ENCODE data around the gene HPS6.

Gene HPS6

DNA sequence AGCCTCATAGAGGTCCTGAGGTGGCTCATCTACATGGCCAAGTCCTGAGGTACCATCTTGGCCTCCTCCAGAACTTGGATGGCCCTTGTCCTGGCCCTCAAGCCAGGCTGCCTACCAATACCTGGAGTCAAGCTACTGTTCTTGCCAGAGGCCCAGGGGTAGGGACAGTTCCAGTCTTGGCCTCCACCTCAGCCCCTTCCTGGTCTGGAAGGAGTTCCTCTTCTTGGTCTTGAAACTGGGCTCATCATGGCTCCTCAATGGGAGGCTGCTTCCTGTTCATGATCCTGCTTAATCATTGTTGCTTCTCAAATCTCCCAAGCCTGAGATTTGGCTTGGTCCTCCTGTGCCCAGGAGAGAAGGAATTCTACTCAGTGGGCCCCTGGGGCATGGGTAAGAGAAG lies 3.9 kb downstream of the HPS6 start:
- no peak for FAIRE-seq

DNA sequence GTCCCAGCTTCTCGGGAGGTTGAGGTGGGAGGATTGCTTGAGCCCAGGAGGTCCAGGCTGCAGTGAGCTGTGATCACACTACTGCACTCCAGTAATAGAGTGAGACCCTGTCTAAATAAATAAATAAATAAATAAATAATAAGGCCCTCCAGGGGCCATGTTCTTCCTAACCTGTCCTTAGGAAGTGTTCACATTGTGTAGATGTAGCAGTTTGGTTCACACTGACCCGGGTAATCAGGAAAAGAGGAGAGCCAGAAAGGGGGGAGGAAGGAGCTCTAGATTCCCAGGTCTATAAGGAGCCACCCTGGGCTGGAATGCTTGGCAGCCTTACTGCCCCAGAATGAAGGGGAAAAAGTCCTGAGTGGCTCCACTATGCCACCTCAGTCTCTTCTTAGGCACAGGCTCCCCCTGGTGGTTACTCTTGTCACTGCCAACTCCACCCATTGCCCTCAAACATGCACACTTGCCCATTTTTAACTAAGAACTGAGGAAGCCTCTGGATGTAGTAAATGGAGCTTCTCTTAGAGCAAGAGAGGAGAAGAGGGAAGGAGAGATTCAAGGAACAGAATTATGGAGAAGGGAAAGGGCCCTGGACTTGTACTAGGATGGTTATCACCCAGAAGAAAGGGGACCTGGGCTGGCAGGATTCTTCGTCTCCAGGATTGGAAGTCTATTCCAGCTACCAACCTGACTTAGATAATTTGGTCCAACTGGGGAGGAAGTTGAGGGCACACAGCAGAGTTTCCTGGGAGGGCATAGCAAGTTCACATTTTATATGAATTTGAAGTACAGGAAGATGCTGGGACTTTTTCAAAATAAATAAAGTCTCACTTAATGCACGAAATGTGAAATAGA lies 7.8 kb downstream of the HPS6 start:
- FAIRE-seq = peak; percentile 65

DNA sequence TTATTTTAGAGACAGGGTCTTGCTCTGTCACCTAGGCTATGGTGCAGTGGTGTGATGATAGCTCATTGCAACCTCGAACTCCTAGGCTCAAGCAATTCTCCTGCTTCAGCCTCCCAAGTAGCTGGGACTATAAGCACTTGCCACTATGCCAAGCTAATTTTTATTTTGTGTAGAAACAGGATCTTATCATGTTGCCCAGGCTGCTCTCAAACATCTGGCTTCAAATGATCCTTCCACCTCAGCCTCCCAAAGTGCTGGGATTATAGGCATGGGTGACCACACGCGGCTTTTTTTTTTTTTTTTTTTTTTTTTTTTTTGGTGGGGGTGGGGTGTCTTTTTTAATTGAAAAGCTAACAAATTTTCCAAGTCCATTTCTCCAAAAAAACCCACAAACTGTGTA lies 18.4 kb downstream of the HPS6 start:
- no peak for FAIRE-seq

DNA sequence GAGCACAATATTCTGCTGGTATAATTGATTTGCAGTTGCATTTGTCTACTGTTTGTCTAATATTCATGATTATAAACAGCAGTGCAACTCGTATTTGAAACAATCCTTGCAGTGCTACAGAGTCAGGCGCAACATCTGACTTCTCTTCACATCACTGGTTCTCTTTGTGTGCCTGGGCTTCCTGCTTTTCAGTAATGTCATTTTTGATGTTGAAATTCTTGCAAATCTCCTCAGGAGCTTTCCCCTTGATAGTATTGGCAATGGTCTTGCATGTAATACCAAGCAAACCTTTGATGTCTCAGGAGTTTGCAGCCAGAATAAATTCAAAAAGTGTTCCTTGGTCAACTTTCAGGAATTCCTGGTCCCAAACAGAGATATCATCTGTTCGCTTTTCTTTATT lies 20.2 kb downstream of the HPS6 start:
- FAIRE-seq = no peak

DNA sequence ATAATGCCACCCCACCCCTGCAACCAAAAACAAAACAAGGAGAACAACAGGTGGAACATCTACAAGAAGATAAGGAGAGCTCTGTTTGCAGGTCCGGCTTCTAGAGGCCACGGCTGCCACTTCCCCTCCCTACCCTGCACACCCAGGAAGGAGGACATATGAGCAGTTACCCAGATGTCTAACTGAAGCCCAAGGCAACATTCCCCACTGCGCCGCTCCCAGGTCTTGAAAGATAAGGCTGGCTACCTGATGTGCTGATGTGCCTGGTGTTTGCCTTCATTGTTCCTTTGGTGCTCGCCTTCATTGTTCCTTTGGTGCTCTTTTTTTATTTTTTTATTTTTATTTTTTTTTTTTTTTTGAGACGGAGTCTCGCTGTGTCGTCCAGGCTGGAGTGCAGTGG lies 21.0 kb downstream of the HPS6 start:
- FAIRE-seq = no peak

DNA sequence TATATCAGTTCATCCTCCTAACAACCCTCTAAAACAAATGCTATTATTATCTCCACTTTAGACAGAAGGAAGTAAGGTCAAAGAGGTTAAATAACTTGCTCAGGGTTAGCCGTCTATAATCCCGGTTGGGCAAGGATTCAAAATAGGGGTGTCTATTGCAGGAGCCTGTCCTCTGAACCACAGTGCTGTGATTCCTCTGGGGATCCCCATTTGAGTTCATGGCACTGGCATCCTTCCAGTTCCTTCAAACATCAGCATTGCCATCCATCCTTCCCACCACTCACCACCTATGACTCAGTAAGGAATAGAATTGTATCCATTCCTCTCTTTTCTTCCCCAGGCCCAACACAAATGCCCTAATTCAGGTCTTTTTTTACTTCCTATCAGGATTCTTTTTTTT lies 25.6 kb downstream of the HPS6 start:
- FAIRE-seq = no peak

DNA sequence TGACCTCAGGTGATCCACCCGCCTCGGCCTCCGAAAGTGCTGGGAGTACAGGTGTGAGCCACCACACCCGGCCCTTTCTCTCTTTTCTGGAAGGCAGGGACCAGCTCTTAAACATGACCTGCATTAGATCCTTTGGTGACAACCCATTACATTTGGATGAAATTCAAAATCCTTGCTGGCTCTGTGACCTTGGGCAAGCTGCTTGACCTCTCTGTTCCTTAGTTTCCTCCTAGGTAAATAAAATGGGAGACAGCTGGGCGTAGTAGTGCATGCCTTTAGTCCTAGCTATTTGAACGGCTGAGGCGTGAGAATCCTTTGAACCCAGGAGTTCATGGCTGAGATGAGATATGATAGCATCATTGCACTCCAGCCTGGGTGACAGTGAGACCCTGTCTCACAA lies 31.3 kb downstream of the HPS6 start:
- FAIRE-seq = no peak

DNA sequence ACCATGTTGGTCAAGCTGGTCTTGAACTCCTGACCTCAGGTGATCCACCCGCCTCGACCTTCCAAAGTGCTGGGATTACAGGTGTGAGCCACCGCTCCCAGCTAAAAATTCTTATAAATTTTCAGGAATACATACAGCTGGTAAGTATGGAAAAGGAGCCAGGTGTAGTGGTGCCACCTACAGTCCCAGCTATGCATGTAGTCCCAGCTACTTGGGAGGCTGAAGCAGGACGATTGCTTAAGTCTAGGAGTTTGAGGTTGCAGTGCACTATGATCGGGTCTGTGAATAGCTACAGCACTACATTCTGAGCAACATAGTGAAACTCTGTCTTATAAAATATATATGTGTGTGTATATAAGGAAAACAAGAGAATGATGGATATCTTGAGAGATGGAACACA lies 36.0 kb downstream of the HPS6 start:
- no peak for FAIRE-seq

DNA sequence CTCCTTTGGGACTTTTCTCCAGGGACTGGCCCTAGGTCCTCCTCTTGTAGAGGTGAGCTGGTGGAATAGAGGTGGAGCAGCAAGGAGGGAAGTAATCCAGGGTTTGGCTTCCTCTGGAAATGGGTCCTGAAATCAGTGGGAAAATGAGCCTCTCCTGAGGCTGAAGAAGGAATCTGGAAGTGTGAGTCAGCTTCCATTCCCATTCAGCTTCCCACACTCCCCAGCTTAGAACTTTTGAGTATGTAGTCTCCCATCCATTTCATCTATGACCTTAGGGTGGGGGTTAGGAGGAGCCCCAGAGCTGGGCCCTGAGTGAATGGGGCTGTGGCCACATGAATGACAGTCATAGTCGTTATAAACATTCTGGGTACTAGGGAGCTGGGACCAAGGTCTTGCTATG lies 37.3 kb downstream of the HPS6 start:
- FAIRE-seq = no peak

DNA sequence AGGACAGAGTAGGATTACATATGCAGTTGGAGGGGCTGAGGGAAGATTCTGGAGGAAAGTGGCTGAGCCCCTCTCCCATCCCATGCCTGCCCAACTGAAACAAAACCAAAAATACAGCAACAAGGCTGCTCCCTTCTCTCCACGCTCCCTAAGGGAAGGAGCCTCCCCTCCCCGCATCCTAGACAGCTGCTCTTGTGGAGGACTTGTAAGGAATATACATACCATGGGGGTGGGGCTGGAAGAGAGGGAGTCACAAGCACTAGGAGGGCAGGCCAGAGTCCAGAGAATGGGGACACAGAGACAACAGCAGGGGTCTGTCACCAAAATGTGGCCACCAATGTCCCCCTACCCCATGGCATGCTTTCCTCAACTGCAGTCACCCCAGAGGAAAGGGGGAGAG lies 41.8 kb downstream of the HPS6 start:
- no peak for FAIRE-seq

DNA sequence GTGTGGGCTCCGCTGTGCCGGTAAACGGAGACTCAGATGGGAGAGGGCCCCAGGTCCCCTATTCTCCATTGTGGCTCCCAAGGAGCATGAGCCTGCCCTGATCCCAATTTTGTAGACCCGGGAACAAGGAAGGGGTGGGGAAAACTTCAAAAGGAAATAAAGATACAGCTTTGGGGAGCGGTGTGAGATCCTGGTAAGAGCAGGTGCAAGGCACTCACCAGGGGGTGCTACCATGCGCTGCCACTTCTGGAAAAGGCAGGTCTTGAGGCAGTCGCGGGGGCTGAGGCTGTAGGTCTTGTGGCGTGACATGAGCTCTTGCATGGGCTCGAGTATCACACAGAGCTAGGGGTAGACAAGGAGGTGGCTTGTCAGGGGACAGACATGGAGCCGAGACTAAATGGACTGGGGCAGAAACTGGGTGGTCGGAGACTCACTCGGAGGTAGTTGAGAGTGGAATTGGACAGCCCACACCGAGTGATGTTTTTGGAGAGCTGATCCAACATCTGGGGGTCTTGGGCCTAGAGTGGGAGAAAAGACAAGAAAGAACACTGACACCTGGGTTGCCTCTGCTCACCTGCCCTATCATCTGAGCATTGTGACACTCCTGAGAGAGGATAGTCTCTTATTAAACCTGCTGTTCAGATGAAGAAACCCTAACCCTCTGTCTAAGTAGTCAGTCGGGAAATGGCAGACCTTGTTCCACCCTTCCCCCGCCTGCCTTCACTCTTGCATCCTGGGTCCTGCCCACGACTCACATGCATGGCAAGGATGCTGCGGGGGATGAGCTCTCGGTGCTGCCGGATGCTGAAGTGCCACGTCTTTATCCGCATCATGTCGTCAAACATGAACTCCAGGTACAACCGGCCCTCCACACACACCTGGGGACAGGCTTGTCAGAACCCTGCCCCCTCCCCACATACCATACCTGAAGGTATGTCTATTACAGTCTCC lies 44.3 kb downstream of the HPS6 start:
- no peak for FAIRE-seq

DNA sequence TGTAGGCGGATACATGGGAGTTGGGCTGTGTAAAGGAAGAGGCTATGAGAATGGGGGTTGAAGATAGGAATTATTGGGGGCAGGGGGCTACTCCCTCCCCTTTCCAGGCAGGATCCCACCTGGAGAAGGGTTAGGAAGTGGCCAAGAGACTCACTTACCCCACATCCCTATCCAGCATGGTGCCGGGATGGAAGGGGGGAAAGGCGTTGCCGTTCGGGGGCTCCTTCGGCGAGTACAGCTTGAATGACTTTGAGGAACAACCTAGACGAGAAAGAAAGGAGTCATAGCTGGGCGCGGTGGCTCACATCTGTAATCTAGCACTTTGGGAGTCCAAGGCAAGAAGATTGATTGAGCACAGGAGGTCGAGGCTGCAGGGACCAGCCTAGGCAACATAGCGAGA lies 46.1 kb downstream of the HPS6 start:
- FAIRE-seq = no peak

DNA sequence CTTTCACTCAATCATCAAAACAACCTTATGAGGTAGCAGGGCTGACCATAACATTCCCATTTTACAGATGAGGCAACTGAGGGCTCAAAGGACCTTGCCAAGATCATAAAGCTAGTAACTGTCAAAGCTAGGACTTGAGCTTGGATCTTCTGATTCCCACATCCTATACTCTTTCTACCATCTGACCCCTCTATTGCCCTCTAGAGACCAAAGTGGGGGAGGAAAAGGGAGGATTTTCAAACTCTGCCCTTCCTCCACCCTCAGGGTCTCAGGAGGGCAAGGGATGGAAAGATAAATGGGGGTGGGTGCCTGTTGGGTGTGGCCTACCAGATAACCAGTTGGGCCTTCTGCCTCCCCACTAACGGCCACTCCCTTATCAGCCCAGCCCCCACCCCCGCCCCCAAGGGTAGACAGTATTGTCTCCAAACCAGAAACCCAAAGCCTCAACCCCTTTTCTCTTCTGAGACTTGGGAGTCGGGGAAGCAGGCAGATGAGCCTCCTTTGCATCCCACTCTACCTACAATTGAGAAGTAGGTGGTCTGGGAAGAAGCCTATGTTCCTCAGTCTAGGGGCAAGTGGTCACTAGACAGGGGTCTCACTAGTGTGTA lies 47.2 kb downstream of the HPS6 start:
- no peak for FAIRE-seq

DNA sequence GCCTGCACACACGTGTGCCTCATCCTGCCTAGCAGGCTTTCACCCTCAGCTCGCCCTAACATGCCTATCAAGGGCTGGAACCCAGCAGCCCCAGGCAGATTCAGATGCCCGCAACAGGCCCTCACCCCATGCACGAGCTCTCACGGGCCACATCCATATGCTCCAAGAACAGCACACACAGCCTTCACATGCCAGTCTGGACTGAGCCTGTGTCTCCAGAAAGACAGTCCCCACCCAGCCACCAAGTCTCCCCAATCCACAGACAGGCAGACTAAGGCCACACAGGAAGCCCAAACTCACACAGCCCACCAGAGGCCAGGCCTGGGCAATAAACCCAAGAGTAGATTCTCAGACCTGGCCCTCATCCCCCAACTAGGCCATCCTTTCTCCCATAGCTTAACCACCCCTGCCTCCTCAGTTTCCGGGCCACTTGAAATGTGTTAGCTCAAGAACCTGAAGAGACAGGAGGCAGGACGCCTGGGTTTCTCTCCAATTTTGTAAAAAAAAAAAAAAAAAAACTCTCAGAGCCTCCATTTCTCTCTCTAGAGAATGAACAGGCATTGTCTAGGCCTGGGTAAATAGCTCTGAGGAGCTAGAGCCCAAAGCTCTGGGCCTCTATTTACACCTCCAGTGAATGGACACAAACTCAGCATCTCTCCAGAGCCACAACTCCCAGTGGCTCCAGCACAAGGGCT lies 48.3 kb downstream of the HPS6 start:
- FAIRE-seq = no peak

DNA sequence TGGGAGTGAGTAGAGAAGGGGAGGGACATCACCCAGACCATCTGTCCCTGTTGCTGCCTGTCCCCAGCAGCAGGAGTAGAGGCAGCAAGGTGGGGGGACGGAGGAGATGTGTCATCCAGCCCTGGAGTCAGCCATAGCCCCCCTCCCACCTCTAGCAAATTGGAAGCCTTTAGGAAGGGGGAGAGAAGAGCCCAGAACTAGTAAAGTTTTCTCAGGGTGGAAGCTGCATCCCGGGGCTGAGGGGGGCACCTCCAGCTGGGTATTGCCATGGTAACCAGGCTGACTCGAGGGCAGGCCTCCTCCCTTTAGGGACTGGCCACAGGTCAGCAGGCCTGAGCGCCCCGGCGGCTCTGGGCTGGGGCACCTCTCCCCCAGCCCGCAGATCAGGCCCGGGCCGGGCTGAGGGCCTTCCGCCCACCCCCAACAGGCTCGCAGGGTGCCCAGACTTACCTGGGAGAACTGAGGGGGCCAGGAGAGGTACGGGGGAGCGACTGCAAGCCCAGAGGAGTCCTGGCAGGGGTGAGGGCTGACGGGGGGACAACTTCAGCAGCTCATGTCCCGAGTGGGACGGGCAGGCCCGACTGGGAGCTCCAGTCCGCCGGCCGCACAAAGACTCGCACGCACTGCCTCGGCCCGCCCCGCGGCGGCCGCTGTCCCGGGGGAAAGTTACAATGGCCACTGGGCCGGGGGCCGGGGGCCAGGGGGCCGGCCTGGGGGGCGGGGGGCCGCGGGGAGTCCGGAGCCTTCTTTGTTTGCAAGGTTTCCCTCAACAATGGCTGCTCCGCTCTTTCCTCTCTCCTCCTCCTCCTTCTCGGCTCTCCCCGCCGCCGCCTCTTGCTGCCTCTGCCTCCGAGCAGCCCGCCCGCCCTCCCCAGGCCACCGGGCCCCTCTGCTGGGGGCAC lies 49.1 kb downstream of the HPS6 start:
- no peak for FAIRE-seq

DNA sequence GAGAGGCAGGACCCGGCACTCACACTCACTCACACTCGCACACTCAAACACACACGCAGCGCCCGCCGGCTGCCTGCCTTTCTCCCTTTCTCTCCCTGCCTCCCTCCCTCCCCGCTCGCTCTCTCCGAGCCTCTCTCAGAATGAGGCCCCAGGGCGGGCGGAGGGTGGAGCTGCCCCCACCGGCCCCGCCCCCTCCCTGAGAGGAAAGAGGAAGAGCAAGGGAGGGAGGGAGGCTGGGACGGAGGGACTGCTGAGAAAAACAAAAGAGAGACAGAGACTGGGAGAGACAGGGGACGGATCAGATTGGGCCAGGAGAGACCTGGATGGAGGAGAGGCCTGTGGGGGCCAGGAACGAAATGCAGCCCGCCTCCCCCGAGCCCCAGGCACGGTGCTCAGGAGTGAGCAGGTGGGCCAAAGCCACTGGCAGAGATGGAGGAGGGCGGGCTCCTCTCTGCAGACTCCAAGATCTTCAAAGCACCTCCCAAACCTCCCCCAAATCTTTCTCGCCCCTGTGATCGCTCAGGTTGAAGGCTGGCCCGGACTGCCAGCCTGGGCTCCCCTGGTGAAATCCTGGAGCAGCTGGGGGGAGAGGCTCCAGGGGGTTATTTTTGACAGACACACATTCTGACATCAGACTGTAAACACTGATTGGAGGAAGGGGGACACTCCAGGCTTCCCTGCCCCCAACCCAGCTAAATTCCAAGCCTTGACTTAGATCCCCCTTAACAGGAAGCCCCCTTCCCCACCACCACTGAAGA lies 49.9 kb downstream of the HPS6 start:
- no peak for FAIRE-seq

DNA sequence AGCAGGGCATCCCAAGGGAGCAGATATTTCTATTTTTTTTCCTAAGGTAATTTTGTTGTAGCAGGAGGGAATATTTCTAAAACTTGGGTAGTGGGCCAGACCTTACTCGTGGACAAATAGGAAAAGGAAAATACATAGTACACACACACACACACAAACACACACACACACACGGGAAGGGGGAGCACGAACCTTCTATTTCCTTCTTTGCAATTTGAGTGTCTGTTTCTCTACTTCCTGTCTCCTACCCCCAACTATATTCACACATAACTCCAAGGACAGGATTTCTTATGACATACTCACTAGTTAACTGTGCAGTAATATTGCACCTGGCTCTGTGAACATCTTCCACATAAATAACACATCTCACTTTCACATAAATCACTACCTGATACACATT lies 50.6 kb downstream of the HPS6 start:
- FAIRE-seq = no peak

DNA sequence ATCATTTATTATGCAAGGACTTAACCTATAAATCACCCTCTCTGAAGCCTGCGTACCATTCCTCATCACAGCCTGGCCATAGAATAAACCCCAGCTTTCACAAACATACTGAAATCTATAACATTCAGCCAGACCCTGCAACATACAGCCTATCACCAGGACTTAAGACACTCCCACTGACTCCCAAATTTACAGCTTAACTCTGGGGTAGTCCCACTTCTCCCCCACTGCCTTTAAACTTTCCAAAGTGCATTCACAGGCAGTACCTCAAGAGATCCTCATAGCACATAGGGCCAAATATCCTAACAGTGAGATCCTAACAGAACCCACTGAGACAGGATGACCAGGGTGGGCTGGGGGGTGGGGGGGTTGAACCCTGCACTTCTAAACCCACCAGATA lies 51.5 kb downstream of the HPS6 start:
- no peak for FAIRE-seq
